GM23338 (cell line): ENCODE results near the gene APOH.

Source experiments
- CREB1 ChIP-seq: fragments of 250-450 bp; sonication (Bioruptor Pico); IDR thresholded peaks from 2 replicates; pipeline ENCODE4 v1.5.0; 2020; ENCODE audit warnings: low read depth, mild to moderate bottlenecking, moderate library complexity
- CTCF ChIP-seq, 2 experiments: fragments of 200-600 bp in 1 of 2; sonication (generic) in 1 of 2; conservative IDR thresholded peaks; 2 replicates each; pipeline versions ENCODE4 v1.5.1 to v1.6.1; 2016 to 2017; ENCODE audit warnings: antibody characterized with exemption in 2 of 2, low read depth in 2 of 2, mild to moderate bottlenecking in 2 of 2, moderate library complexity in 1 of 2
- EZH2 ChIP-seq: fragments of 200-600 bp; sonication (generic); IDR thresholded peaks from one replicate; pipeline ENCODE4 v1.8.0; 2017; ENCODE audit warnings: antibody characterized with exemption, mild to moderate bottlenecking, low read depth; ENCODE audit not compliant: unreplicated experiment
- POLR2AphosphoS5 ChIP-seq: IDR thresholded peaks from 2 replicates; pipeline ENCODE4 v1.6.1; 2016; ENCODE audit warnings: antibody characterized with exemption, low read depth
- ZNF331 ChIP-seq: fragments of 250-450 bp; sonication (Bioruptor Pico); IDR thresholded peaks from 2 replicates; pipeline ENCODE4 v1.5.0; 2020; ENCODE audit warnings: low read depth, mild to moderate bottlenecking, moderate library complexity

GRCh38 chr17:66207936-66208335, 21.3 kb downstream of the APOH start:
- TF ChIP-seq CTCF (conservative IDR thresholded peaks at IDR 0.05; ENCODE audit: low read depth in 2 of 2) = no peak
- no peak for TF ChIP-seq ZNF331
- no peak for TF ChIP-seq POLR2AphosphoS5
- TF ChIP-seq EZH2 = no peak
- no peak for TF ChIP-seq CREB1 (CRISPR knock-in tag)
